Measurements from ENCODE around the gene GNAT1. TPM values are rescaled to one million over a fixed set of nuclear protein-coding genes. Genes with fewer than 3 reads are reported as not detected.
"Not testable (repeated sequence)": the region's sequence is repeated elsewhere in the genome, so short reads cannot be mapped to it uniquely, and the experiment has no call there.

The GNAT1 gene
- polyA plus RNA-seq, 4 donors = not detected

DNA sequence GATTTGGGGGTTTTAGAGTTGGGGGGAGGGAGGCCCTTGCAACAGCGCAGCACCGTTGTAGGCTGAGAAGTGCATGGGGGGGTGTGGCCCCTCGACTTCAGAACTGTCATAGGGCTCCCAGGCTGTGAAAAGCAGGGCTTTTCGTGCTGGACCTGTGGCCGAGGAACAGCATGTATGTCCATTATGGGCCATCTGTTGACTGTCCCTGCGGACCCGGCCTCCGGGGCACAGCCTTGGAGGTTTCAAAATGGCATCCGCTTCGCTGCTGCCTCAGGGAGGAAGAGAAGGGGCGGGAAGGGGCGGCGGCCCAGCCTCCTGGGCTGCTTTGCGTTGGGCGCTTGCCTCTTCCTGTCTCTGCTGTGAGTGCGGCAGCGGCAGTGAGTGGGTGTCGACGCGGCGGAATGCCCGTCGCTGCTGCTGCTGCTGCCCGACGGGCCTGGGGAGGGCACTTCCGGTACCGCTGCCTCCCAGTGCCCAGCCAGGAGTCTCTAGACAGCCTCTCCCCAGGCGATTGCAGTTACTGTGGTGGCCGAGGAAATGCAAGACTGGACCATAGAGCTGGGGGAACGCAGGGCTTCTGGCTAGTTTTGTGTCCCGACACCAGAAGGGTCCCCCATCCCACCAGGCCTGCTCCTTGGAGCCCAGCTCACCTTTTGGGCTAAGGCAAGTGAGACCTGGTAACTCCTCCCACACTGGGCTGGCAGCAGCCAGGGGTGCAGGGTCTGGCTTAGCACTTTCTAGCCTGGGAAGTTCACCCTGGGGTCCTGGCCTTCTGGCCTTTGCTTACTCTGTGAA is 46.5 kb downstream of the GNAT1 start:
- no peak for DNase-seq (ENCODE audit: low read depth in 4 of 4, low spot score in 2 of 4)

DNA sequence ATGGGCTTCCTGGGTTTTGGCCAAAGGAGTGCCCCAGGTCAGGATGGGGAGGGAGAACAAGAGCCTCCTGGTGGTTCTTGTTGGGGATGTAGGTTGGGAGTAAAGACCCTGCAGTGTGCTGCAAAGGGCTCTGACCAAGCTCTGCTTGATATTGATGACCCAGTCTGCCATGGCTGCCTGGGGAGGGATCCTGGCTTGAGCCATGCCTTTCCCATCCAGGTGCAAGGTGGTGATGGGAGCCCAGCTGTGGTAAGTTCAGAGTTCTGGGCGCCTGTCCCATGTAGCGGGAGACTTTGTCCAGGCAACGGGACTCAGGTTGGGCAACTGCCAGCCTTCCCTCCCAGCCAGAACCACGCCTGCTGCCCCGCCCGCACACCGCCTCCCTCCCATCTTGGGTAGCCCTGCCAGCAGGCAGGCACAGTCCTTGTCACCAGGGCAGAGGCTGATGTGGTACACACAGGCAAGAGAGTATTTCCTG is 47.2 kb downstream of the GNAT1 start:
- no peak for DNase-seq (ENCODE audit: low read depth in 4 of 4, low spot score in 2 of 4)

DNA sequence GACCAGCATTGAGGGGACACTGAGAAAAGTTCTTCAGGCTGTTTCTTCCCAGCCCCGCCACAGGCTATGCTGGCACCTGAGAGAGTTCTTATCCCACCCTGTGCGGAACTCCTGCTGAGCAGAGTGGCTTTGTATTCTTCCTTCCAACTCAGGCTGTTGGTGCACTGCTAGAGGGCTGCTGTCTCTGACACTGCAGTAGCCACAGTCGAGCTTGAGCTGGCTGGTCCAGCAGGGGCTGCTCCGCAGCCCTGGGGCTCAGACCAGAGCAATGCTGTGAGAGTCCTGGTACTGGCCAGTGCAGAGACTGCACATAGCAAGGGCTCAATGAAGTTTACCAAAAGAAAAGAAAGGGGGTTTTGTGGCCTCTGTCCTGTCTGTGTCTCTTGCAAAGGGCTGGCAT is 48.2 kb downstream of the GNAT1 start:
- DNase-seq (ENCODE audit: low read depth in 4 of 4, low spot score in 2 of 4) = no peak

DNA sequence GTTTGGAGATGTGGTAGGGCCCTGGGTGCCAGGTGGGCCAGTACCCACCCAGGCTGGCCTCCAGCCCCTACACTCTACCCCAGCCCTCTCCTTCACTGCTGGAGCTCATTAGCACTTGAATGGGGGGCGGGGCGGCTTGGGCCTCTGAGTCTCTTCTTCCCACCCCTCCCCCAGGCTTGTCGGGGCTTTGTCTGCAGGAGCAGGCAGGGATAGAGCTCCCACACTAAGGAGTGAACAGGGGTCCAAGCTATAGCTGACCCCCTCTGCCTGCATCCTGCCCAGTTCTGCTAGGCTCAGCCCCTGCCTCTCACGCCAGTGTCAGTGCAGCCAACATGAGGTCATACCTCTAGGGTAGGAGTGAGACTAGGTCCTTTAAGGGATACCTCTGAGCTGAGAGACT is 49.8 kb downstream of the GNAT1 start:
- DNase-seq (ENCODE audit: low read depth in 4 of 4, low spot score in 2 of 4) = no peak

DNA sequence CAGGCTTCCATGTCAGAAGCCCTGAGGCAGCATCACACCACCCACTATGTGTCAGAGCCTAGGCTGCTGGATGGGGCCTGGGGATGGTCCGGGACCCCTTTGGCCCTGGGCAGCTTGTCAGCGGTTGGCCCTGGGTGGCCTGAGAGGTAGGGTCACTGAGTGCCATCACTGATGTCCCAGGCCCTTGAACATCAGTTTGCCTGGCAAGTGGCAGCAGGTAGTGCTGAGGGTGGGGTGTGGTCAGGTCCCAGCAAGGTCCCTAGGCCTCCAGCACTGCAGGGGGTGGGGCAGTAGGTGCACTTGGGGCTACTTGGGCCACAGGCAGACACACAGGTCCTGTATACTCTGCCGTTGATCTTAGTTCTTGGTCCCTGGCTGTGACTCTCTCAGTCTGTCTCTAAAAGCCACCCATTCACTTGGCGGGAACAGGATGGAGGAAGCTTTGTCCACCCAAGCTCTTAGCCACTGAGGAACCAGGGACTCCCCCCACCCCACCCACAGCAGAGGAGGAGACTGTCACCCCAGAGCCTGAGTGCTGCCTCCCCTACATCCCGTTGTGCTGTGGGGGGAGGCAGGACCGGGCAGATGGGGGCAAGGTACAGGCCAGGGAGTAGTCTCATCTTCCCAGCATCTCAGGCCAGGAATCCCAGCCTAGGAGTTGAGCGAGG is 50.4 kb downstream of the GNAT1 start:
- no peak for DNase-seq (ENCODE audit: low read depth in 4 of 4, low spot score in 2 of 4)

DNA sequence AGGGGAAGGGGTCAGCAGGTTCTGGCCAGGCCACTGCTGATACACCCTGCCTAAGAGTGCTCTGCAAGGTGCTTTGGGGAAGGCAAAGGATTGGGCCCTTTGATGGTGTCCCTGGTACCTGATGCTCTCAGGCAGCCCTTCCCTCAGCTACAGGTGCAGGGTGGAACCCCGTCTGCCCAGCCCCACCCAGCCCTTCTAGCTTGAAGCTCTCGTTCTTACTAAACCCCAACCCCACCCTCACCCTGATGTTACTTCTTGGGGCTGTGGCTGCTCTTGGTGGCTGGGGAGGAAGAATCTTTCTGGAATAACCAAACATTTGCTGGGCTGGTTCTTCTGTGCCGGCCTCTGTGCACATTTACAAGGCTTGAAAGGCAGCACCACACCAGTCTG is 51.0 kb downstream of the GNAT1 start:
- DNase-seq (ENCODE audit: low read depth in 4 of 4, low spot score in 2 of 4) = no peak

DNA sequence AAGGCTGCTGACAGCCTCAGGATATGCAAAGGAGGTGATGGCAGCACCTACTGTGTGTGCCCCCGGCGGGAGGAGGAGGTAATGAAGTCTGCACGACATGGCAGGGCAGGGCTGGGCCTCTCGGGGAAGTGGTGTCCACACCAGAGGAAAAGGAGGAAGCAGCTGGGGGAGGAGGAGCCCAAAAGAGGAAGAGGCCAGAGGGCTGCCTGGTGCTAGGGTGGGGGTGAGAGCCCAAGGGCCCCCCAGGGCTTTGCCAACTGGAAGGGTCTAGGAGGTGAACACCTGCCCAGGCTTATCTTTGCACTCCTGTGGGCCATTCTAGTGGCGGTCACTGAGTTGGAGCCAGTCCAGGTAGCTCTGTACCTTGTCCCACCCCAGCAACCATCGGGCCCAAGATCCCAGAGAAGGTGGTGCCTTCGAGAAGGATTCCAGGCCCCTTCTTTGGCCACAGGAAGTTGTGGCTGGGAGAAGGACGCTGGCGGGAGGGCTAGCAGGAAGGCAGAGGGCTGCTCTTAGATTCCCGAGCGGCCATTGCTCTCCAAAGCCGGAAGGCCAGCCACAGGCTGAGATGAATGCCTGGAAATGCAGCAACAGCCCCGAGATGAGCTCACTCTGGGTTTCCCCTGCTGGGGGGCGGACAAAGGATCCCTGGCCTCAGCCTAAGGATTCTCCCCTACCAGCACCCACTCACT is 51.6 kb downstream of the GNAT1 start:
- DNase-seq (ENCODE audit: low read depth in 4 of 4, low spot score in 2 of 4) = no peak

DNA sequence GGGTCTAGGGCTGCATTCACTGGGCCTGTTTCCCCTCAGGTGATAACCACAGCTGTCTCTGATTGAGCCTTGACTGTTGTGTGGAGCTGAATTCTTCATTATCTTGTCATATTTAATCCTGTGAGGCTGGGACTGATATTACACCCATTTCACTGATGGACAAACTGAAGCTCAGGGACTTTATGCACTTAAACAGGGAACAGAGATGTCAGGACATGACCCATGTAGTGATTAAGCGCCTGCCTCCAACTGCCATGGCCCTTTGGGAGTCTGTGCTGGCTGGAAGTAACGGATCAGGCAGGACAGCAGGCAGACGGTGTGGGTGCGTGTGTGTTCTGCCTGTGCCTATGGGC is 52.1 kb downstream of the GNAT1 start:
- DNase-seq (ENCODE audit: low read depth in 4 of 4, low spot score in 2 of 4) = no peak

DNA sequence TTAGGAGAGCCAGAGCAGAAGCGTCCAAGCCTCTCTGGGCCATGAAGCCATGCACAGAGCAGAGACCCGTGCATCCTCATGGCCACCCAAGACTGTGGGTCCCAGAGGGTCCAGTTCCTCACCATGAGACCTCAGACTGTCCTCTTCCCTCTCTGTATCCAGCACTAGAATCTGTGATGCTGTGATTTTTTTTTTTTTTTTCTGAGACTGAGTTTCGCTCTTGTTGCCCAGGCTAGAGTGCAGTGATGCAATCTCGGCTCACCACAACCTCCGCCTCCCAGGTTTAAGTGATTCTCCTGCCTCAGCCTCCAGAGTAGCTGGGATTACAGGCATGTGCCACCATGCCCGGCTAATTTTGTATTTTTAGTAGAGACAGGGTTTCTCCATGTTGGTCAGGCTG is 53.4 kb downstream of the GNAT1 start:
- DNase-seq (ENCODE audit: low read depth in 4 of 4, low spot score in 2 of 4) = not testable (repeated sequence)

DNA sequence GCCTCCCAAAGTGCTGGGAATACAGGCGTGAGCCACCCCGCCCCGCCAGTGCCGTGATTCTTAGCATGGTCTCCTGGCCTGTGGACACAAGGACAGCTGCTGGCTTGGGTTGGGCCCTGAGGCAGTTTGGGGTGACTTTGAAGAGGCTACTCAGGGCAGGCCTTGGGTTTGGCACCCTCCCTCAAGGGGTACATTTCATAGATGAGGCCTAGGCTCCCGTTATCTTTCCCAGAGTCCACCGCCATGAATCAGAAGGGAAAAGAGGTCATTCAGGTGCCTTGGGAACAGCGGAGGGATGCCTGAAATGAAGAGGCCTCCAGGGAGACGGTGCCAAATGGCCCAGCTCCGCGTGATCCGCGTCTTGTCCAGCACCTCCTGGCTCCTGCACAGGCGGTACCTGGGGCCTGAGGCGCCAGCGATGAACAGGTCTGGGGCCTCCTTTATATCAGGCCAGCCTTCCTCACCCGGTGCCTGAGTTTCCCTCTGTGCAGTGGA is 53.9 kb downstream of the GNAT1 start:
- DNase-seq (ENCODE audit: low read depth in 4 of 4, low spot score in 2 of 4) = no peak

DNA sequence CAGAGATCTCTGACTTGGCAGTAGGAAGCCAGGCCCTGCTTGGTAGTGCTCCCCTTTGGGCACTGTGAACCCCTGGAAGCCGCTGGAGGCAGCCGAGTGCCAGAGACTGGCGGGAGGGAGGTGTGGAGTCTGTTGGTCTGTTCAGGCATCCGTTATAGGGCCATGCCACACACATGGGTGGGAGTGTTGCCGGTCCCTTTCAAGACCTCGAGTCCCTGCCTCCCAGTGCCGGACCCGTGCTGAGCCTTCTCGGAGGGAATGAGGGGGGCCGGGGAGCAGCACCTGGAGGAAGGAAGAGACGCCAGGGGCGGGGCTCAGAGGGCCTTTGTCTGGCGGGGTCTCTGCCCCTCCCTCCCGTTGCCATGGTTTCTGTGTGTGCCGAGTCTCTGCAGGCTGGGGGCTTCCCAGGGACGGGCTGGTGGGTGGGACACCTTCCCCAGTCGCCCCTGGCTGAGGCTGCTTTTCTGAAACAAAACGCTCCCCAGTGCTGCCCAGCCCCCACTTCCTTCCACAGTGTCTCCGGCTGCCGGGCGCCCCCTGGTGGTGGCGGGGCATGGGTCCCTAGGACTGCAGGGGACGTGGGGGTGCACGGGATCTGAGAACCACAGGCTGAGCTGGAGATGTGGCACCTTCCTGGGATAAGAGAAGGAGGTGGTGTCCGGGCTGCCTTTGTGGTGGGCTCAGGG is 54.6 kb downstream of the GNAT1 start:
- DNase-seq (ENCODE audit: low read depth in 4 of 4, low spot score in 2 of 4) = peak in 2 of 4 donors; percentile 81 to 88

DNA sequence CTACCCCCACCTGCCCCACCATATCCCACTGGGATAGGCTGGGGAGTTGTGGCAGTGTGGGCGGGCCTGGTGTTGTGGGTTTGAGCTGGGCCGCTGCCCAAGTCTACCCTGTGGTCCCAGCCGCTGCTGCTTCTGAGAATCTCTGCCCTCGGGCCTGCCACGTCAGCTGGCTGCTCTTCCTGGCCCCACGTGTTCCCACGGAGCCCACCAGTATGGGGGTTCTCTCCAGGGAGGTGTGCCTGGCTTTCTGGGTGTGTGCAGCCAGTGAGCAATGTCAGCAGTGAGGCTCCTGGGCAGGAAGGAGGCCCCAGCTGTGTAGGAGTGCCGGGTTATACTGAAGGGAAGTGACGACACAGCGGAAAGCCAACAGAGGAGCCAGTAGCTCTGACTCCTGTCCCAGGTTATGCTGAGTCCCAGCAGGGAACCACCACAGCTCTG is 55.1 kb downstream of the GNAT1 start:
- no peak for DNase-seq (ENCODE audit: low read depth in 4 of 4, low spot score in 2 of 4)

Other genes with a start within 250 kb of the GNAT1 start
- 100 to 1,000 TPM; 202 to 421 (median 311) TPM for gene RBM5, start 102.7 kb upstream of the GNAT1 start, polyA plus RNA-seq (ENCODE audit: insufficient read length in 4 of 4)
- gene SEMA3F, start 36.3 kb upstream of the GNAT1 start, polyA plus RNA-seq (ENCODE audit: insufficient read length in 4 of 4) = 100 to 1,000 TPM in 1 of 4 donors, 10 to 100 TPM in 3; 68.6 to 101 (median 80.4) TPM
- 1 to 10 TPM; 4.4 to 8.4 (median 7.8) TPM for gene SLC38A3, start 13.7 kb downstream of the GNAT1 start, polyA plus RNA-seq (ENCODE audit: insufficient read length in 4 of 4)
- 100 to 1,000 TPM; 176 to 232 (median 220) TPM for gene GNAI2, start 44.6 kb downstream of the GNAT1 start, polyA plus RNA-seq (ENCODE audit: insufficient read length in 4 of 4)
- gene SEMA3B, start 77.5 kb downstream of the GNAT1 start, polyA plus RNA-seq (ENCODE audit: insufficient read length in 4 of 4) = 100 to 1,000 TPM in 3 of 4 donors, 10 to 100 TPM in 1; 71.0 to 119 (median 108) TPM
- under 1 TPM; 0.25 to 0.82 (median 0.53) TPM for gene LSMEM2, start 87.5 kb downstream of the GNAT1 start, polyA plus RNA-seq (ENCODE audit: insufficient read length in 4 of 4)
- 10 to 100 TPM; 34.8 to 51.9 (median 48.5) TPM for gene IFRD2, start 100.8 kb downstream of the GNAT1 start, polyA plus RNA-seq (ENCODE audit: insufficient read length in 4 of 4)
- gene HYAL3, start 107.8 kb downstream of the GNAT1 start, polyA plus RNA-seq (ENCODE audit: insufficient read length in 4 of 4) = 1 to 10 TPM; 2.8 to 4.3 (median 3.6) TPM
- gene NAA80, start 107.8 kb downstream of the GNAT1 start, polyA plus RNA-seq (ENCODE audit: insufficient read length in 4 of 4) = 10 to 100 TPM in 2 of 4 donors, 1 to 10 TPM in 2; 7.3 to 13.0 (median 10.3) TPM
- 1 to 10 TPM; 6.4 to 7.8 (median 7.4) TPM for gene HYAL1, start 112.0 kb downstream of the GNAT1 start, polyA plus RNA-seq (ENCODE audit: insufficient read length in 4 of 4)
- gene HYAL2, start 131.1 kb downstream of the GNAT1 start, polyA plus RNA-seq (ENCODE audit: insufficient read length in 4 of 4) = 100 to 1,000 TPM in 1 of 4 donors, 10 to 100 TPM in 3; 63.2 to 101 (median 74.4) TPM
- 10 to 100 TPM; 23.8 to 32.6 (median 25.6) TPM for gene TUSC2, start 136.6 kb downstream of the GNAT1 start, polyA plus RNA-seq (ENCODE audit: insufficient read length in 4 of 4)
- gene RASSF1, start 149.2 kb downstream of the GNAT1 start, polyA plus RNA-seq (ENCODE audit: insufficient read length in 4 of 4) = 10 to 100 TPM; 16.7 to 22.7 (median 21.2) TPM
- gene ZMYND10, start 154.1 kb downstream of the GNAT1 start, polyA plus RNA-seq (ENCODE audit: insufficient read length in 4 of 4) = 1 to 10 TPM; 3.1 to 5.1 (median 4.4) TPM
- gene NPRL2, start 159.2 kb downstream of the GNAT1 start, polyA plus RNA-seq (ENCODE audit: insufficient read length in 4 of 4) = 10 to 100 TPM; 30.1 to 33.1 (median 32.2) TPM
- 10 to 100 TPM; 13.7 to 17.7 (median 15.0) TPM for gene CYB561D2, start 159.3 kb downstream of the GNAT1 start, polyA plus RNA-seq (ENCODE audit: insufficient read length in 4 of 4)
- 10 to 100 TPM; 33.8 to 52.1 (median 42.6) TPM for gene TMEM115, start 167.9 kb downstream of the GNAT1 start, polyA plus RNA-seq (ENCODE audit: insufficient read length in 4 of 4)